GM18868 (cell line): Measurements from ENCODE around the gene GFM1.
"Not testable (repeated sequence)": the region's sequence is repeated elsewhere in the genome, so short reads cannot be mapped to it uniquely, and the experiment has no call there.

Experiments
- ATAC-seq: cut with Tn5 transposase; IDR thresholded peaks from one replicate; pipeline ENCODE4 v1.9.1; 2021; ENCODE audit warnings: mild to moderate bottlenecking, moderate library complexity; ENCODE audit not compliant: unreplicated experiment

The GFM1 gene

GRCh38 chr3:158672215-158673176 is 28.2 kb downstream of the GFM1 start, which contains the start of gene LXN:
TSS of gene LXN (minus strand) at chr3:158672648. CDS start at chr3:158672478, 170 bp downstream.
- peak; percentile 99 for ATAC-seq

GRCh38 chr3:158678687-158679086 is 34.4 kb downstream of the GFM1 start:
- ATAC-seq, result no peak

DNA sequence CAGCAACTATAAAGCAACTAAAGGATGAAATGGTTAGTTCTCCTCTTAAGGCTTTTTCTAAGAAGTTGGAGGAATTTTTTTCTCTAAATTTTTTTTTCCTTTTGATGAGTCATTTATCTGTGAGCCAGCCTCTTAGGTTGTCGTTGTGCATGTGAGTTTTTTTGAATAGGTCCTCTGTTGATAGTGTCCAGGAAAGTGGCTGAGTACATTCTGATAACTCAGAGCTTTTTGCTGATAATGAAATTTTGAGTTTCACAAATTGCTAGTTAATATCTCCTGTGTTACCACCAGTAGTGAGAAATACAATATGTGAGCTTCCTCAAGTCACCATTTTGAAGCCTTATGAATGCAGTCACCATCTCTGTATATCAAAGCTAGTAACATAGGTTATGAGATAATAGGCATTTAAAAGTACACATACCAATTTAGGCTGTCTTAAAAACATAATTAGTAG is 35.2 kb downstream of the GFM1 start:
- no peak for ATAC-seq

GRCh38 chr3:158680861-158681260 is 36.5 kb downstream of the GFM1 start:
- ATAC-seq, result no peak

DNA sequence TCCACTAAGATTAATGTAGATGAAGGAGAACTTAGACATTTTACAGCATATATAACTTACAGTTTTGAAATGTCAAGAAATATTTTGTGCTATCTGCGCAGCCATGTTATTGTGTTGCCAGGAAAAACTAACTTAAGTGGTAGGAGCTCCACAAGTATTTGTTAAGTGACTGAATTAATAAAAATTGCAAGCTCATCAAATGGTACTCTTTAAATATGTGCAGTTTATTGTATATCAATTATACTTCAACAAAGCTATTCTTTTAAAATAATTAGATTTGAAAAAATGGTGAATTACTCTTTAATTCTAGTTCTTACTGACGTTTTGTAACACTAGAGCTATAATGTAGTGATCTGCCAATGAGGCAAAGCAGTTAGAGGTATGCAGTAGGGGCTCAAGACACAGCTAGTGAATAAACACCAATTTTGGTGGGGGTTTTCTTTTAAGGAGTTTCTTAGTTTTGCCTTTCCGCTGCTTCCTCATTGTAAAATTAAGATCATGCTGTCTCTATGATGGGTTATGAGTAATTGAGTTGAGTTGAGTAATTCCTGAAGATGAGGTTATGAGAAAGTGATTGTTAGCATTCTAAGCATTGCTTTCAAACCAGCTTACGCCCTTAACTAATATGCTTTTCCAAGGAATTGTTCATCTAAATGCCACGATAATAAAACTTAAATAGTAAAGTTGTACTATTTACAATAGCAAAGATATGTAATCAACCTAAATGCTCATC is 39.1 kb downstream of the GFM1 start:
- ATAC-seq, result no peak

GRCh38 chr3:158685159-158685558 is 40.8 kb downstream of the GFM1 start:
- ATAC-seq, result no peak

GRCh38 chr3:158693866-158694456 is 49.6 kb downstream of the GFM1 start:
- not testable (repeated sequence) for ATAC-seq

GRCh38 chr3:158696618-158697017 is 52.3 kb downstream of the GFM1 start:
- no peak for ATAC-seq

- ATAC-seq, result no peak
These were observed 56.2 kb downstream of the GFM1 start for GRCh38 chr3:158700559-158700958.

DNA sequence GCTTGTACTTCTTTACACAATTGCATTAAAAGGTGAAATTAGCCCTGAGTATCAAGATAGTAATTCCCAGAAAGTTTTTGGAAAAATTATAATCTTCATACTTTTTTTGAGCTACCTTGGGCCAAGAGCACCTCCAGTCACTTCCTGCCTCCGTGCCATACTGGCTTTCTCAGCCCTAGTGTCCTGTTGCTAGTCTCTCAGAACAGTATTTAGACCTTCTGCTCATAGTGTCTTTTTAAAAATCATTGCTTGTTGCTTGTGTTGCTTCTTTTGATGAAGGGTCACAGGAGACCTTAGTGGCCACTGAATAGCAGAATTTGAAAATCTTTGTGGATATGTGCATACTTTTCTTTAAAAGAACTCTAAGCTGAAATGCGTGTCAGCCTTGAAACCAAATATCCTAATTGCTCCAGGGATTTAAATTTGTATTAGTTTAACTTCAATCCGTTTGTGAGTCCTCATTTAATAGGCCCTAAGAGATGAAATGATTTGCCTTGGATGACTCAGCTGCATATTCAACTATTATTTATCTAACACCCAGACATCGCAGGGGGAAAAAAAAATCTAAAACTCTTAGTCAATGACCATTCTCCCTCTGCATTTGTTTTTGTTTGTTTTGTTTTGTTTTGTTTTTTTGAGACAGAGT is 57.2 kb downstream of the GFM1 start:
- no peak for ATAC-seq

DNA sequence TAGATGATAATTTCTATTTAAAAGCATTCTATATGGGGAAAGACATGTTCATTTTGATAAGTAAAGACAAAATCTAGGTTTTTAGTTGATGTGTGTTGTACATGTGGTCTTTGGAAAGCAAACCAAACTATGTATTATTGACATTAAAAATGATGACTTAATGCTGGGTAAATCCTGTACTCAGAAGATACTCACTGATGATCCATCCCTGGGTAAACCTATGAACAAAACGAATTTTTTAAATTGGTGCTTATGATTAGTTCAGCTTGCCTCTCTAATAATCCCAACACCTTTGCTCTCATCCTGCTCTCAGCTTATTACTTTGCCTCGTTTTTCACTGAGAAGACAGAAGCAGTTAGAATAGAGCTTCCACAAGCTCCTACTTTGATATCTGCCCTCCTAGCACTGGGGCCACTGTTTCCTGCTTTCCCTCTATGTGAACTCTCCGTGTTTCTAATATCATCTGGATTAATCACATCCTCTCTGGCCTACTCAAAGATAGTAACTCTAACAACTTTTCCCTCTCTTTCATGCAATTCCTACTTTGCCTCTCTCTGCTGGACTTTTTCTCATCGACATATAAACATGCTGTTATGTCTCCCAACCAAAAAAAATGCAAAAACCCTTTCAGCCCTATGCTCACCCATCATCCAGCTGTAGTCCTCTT is 58.6 kb downstream of the GFM1 start:
- ATAC-seq, result no peak

DNA sequence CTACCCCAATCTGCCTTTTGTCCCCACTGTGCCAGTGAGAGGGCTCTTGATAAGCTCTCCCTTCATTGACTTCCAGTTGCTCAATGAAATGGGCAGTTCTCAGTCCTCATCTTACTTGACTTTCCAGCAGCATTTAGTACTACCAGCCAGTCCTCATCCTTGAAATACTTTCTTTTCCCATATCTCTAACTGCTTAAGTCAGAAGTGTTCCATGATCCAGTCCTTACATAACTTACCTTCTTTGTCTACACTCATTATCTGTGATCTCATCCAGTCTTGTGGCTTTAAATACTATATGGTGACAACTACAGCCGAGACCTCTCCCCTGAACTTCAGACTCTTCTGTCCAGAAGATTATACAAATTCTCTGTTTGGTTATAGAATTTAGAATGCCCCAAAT is 59.2 kb downstream of the GFM1 start:
- ATAC-seq, result no peak

DNA sequence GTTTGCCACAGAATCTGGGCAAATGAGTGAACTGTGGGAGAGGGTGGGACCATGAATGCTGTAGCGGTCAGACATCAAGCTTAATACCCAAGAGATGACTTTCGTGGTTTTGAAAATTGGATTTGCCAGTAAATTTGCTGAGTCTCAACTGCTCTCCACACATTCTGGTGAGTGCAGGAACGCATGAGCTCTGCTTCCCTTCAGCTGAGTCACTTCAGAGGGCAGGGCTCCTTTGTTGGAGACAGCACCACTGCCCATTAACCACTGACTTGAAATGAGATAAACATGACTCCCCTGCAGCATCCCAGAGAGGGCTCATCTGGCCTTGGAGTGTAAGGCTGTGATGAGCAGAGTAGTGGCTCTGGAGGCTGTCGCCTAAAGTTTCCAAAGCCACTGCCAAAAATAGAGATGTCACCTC is 65.3 kb downstream of the GFM1 start:
- no peak for ATAC-seq

- no peak for ATAC-seq
These were observed 66.3 kb downstream of the GFM1 start for GRCh38 chr3:158710601-158711000.

DNA sequence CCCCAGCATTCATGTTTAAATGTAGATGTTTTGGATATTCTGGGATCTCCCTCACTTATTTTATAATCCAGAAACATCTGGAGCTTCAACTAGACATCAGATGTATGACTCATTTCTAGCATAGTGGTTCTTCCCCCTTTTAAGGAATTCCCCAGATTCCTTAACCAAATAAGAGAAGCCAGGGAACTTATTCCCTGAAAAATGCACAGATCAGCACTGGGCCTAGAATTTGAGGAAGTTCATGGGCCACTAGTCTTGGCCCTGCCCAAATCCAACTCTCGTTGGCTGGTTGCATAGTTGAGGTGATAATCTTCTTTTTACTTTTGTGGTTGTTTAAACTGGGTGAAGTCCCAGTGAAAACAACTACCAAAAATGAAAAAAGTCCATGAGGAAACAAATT is 67.6 kb downstream of the GFM1 start:
- peak; percentile 54 for ATAC-seq

DNA sequence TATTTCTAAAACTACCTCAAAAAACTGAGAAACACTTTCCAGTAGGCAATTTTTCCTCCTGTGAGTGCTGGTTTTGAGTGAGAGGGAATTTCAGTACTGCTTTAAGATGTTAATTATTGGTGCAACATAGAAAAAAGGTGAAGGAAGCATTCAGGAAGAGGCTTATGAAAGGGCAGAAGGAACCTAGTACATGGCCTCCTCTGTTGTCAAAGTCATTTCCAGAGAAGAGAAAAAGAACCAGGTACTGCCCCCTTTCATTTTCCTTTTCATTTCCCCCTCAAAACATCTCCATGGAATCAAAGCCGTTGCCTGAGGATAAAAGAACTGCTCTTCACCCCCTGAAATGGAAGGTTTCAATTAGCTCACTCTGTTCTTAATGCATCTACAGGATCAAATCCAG is 68.1 kb downstream of the GFM1 start:
- peak; percentile 65 for ATAC-seq

DNA sequence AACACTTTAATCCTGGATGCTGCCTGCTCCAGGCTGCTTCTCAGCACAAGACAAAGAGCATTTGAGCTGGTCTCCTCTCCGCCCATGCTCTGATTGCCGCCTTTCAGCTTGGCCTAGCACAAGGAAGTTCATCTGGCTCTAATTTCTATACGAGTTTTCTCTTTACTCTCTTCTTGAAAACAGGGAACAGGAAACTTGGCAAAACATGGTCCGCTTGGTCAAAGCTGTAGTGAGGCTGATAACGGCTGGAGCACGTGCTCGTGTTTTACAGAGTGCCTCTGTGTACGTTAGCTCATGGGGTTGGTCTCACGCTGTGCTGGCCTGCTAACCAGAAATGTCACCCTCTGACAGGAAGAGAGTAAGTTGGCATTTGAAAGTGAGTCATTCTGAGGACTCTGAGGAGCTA is 68.8 kb downstream of the GFM1 start:
- ATAC-seq, result no peak

GRCh38 chr3:158717576-158717975 is 73.2 kb downstream of the GFM1 start:
- no peak for ATAC-seq

DNA sequence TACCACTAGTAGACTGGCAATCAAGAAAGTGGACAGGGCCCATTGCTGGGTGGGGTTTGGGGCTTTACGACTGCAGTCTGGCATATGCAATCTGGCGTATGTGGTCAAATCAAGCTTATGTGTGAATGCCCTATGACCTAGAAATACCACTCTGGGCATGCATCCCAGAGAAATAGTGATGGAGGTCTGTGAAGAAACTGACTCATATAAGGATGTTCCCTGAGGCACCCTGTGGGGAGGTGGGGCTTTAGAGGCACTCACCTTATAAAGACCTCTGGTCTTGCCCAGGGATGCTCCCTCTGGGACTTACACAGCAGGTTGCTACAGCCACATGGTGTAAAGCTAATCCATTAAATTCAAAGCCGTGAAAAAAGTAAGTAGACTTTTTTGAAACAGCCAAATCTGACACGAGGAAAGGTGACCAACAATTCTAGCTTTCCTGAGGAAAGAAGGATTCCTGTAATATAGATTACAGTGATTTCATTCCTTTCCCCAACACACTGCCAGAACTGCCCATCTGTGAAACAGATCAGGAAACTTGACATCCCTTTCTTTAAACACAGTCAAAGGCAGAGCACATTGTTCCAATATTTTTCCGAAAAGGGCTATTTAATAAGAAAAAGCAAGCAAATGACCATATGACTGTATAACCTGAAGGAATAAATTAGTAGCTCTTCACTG is 74.3 kb downstream of the GFM1 start:
- no peak for ATAC-seq

- ATAC-seq, result no peak
These were observed 77.8 kb downstream of the GFM1 start for GRCh38 chr3:158722108-158722507.
